Measurements from ENCODE around the gene CTSD.

The CTSD gene

GRCh38 chr11:1705126-1706052 lies 58.3 kb downstream of the CTSD start:
- Histone ChIP-seq H3K4me3 (ENCODE audit: low read depth in 1 of 2, low read length in 2 of 2) (no peak overlapping the region), H3K36me3 (ENCODE audit: control insufficient read depth in 1 of 2, insufficient read depth in 2 of 2, low read length in 2 of 2) (no peaks in the 10 kb centered on the region), H3K9ac (ENCODE audit: low read depth in 1 of 2, low read length in 2 of 2) (no peak overlapping the region), H3K27ac (ENCODE audit: low read depth, low read length) (no peak overlapping the region), H3K9me3 (ENCODE audit: control insufficient read depth in 1 of 2, low read length in 2 of 2) (no peaks in the 10 kb centered on the region), H3K4me1 (ENCODE audit: control insufficient read depth in 1 of 2, insufficient read depth in 2 of 2, low read length in 2 of 2) (no peaks in the 10 kb centered on the region), H3K27me3 (ENCODE audit: control insufficient read depth in 1 of 2, insufficient read depth in 2 of 2, low read length in 2 of 2) (peaks cover 0 to 6% of the 10 kb centered on the region in 2 donors)

GRCh38 chr11:1703146-1703545 lies 60.6 kb downstream of the CTSD start:
- peaks cover 0 to 4% of the 10 kb centered on the region in 2 donors for H3K27me3 ChIP-seq (ENCODE audit: control insufficient read depth in 1 of 2, insufficient read depth in 2 of 2, low read length in 2 of 2)
- no peaks in the 10 kb centered on the region for H3K36me3 ChIP-seq (ENCODE audit: control insufficient read depth in 1 of 2, insufficient read depth in 2 of 2, low read length in 2 of 2)
- no peak overlapping the region for H3K27ac ChIP-seq (ENCODE audit: low read depth, low read length)
- H3K4me1 ChIP-seq (ENCODE audit: control insufficient read depth in 1 of 2, insufficient read depth in 2 of 2, low read length in 2 of 2): no peaks in the 10 kb centered on the region
- no peaks in the 10 kb centered on the region for H3K9me3 ChIP-seq (ENCODE audit: control insufficient read depth in 1 of 2, low read length in 2 of 2)
- no peak overlapping the region for H3K9ac ChIP-seq (ENCODE audit: low read depth in 1 of 2, low read length in 2 of 2)
- H3K4me3 ChIP-seq (ENCODE audit: low read depth in 1 of 2, low read length in 2 of 2): no peak overlapping the region

Data from duodenal mucosa (tissue), 2 donors.